Stimulated activated CD8-positive, alpha-beta memory T cell treated with anti-CD3 and anti-CD28 coated beads, Interleukin-4, amount 100 ng/mL, for 24 hours (primary cell): Measurements from ENCODE around the gene CXorf58.
A peak's percentile ranks its signal among the peaks of the same experiment; 100 is the strongest.

ENCODE experiments used
- DNase-seq: peaks from one replicate; pipeline ENCODE4 v3.0.0-alpha.2; 2020; ENCODE audit warnings: low read depth

Gene CXorf58

GRCh38 chrX:23901060-23901459, 6.7 kb upstream of the CXorf58 start:
- no peak for DNase-seq

GRCh38 chrX:23901805-23902204, 6.0 kb upstream of the CXorf58 start:
- DNase-seq, result no peak

DNA sequence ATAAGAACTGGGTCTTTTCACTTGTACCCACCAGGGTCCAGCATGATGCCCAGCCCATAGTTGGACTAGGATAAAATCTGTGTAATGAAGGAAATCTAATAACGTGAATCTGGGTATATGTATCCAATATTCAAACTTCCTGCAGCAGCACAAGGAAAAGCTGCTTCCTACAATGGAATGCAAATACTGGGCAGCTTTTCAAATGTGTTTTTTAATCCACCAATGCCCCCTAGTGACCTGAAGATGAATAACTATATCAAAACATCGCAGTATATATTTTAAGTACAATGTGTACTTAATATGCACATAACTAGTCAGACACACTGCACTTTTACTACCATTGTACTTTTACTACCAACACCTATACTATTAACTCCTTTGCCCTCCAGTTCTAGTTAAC, 5.4 kb upstream of the CXorf58 start:
- no peak for DNase-seq

DNA sequence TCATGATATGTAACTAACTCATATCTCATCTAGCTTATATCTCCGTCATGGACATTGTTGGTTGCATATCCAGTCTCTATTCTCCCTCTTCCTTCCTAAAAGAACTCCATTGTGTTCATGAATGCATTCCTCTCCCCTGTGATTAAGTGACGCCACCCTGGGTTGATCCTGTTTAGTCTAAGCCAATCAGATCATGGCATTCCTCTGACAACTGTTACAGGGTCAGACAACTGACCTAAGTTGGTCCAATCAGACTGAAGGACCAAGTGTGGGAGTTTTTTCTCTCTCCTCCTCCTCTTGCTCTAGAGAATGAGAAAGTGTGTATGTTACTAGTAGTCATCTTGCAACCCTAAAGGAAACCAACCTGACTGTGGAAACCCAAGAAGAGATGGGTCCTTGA, 3.7 kb upstream of the CXorf58 start:
- no peak for DNase-seq

- DNase-seq, result no peak
Observed at GRCh38 chrX:23907111-23907497, 702 bp upstream of the CXorf58 start.

GRCh38 chrX:23908219-23909004, 606 bp downstream of the CXorf58 start:
- DNase-seq, result no peak

- DNase-seq, result no peak
Observed at GRCh38 chrX:23911126-23911835, 3.5 kb downstream of the CXorf58 start.

GRCh38 chrX:23919148-23919547, 11.3 kb downstream of the CXorf58 start:
- no peak for DNase-seq

DNA sequence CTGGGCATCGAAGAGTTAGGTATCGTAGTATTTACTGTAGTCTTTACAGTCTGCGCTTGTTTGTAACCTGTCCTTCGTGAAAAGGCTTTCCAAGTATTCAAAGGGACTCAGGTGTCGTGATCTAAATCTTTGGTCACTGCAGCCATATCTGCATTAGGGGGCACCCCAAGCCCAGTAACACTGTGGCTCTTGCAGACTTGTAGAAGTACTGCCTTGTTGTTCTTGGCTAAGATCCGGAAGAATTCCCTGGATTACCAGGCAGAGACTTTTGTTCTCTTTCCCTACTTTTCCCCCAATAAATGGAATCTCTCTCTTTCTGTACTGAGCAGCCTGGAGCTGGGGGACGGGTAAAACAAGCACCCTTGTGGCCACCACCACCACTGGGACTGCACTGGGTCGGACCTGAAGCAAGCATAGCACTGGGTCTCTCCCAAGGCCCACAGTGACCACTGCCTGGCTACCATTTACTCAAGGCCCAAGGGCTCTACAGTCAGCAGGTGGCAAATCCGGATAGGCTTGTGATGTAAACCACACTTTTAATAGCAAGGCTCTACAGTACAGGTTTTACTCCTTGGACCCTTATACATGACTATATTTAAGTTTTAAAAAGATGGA, 12.0 kb downstream of the CXorf58 start:
- no peak for DNase-seq

DNA sequence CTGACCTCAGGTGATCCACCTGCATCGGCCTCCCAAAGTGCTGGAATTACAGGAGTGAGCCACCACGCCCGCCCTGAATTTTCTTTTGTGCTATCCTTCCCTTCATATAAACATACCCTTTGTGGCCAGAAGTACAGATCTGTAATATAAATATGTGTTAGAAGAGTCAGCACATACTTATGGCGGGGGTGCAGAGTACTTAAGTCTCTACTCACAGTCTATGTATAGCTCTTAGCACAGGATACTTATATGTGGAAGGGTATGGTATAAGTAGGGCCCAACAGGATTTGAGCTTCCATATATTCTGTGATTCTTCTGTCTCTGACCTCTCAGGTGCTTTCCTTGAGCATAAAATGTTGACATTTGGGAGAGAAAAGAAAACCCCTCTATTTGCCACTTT, 18.2 kb downstream of the CXorf58 start:
- no peak for DNase-seq

DNA sequence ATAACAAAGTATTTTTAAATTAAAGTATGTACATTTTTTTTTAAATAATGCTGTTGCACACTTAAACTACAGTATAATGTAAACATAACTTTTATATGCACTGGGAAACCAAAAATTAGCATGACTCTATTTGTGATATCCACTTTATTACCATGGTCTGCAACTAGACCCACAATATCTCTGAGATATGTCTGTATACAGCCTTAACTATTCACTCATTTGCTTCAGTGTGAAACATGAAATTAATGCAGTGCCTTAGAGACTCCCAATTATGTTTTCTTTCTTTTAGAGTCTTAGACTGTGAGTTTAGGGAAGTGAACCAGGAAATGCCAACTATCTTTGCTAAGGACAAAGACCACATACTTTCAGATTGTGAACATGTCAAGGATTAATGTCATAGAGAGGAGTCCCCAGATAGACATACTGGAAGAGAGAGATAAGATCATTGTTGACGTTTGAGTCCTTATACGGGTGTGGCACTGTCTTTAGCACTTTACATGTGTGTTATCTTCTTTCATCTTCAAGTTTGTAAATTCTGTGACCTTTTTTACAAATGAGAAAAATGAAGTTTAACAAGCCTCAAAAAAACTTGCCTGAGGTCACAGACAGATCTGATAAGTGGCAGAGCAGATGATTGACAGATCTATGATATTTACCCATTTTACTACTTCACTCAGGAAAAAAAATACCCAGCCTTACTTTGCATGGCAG, 23.2 kb downstream of the CXorf58 start:
- DNase-seq, result no peak

GRCh38 chrX:23932046-23932445, 24.2 kb downstream of the CXorf58 start:
- no peak for DNase-seq

DNA sequence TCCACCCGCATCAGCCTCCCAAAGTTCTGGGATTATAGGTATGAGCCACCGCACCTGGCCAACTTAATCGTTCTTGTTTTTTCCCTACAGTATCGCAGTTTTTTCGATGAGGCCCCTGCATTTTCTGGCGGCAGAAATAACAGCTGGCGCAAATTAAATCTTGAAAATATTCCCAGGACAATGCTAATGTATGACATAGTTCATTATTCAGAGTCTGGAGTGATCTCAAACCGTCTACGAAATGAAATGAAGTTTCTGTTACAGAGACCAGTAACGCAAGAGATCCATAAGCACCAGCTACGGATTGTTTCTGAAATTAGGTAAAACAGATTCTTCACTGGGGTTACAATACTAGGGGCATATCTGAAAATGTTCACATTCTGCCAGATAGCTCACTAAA, 27.3 kb downstream of the CXorf58 start:
- DNase-seq, result no peak

DNA sequence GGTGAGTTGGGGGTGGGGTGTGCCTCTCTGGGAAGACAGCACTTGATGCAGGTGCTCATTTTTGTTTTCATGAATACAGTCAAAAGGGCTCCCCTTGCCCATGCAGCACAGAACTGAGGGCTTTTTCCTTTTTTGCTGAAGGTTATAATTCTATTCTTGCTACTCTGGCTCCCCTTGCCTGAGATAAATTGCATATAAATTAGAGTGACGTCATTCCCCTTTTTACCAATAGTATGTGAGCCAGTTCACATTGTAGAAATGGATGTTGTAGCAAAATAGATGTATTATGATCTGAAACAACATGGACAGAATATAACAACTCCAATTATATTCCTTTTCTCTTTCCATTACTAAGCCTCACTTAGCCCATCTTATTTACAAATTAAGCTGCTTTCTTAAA, 28.4 kb downstream of the CXorf58 start:
- no peak for DNase-seq

DNA sequence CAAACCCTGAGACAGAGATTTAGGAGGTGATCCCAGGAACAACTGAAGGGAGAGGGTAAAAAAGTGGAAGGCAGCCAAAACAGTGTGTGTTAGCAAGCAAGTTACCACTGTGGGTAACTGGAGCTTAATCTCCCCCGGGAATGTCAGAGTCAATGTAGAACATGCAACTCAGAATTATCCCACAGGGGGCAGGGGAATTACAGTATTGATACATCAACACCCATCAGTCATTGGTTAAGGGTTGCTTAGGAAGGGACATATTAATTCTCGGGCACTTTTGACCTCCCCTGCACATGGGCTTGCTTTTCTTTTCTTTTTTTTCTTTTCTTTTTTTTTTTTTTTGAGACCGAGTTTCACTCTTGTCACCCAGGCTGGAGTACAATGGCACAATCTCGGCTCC, 29.3 kb downstream of the CXorf58 start:
- DNase-seq, result no peak

DNA sequence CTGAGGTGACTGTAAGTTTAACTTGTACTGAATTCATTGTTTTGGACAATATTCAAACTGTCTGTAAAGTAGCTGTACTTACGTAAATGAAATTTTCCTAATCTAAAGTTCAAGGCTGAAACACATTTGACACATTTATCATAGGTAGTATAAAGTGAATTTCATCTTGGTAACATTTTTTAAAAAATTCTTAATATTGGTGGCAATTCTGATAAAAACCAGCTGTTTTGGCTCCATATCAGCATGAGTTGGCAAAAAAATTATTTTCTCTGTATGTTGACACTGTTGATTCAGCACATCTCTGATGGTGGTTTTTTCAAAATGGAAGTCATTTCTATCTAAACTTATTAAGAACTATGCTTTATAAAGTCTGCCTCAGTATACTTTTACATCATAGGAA, 30.9 kb downstream of the CXorf58 start:
- DNase-seq, result no peak

DNA sequence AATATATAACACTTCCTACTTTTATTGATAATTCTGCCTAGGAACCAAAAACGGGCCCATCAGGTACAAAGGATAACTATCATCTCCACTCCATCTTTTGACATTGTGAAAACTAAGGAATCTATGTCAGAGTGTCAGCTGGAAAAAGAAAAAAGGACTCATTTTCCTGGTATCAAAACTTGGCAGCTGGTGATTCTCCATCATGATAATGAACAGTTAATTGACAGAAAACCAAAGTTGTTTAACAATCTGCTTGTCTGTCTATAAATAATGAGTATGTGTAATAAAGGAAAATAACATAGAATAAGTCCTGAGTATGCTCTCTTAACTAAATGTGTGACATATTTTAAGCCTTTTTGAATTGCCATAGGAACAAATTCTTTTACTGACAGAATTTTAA, 31.4 kb downstream of the CXorf58 start:
- no peak for DNase-seq

GRCh38 chrX:23944234-23944633, 36.4 kb downstream of the CXorf58 start:
- no peak for DNase-seq

- DNase-seq, result no peak
Observed at GRCh38 chrX:23945206-23945605, 37.4 kb downstream of the CXorf58 start.

- DNase-seq, result no peak
Observed at GRCh38 chrX:23952391-23952790, 44.6 kb downstream of the CXorf58 start.

DNA sequence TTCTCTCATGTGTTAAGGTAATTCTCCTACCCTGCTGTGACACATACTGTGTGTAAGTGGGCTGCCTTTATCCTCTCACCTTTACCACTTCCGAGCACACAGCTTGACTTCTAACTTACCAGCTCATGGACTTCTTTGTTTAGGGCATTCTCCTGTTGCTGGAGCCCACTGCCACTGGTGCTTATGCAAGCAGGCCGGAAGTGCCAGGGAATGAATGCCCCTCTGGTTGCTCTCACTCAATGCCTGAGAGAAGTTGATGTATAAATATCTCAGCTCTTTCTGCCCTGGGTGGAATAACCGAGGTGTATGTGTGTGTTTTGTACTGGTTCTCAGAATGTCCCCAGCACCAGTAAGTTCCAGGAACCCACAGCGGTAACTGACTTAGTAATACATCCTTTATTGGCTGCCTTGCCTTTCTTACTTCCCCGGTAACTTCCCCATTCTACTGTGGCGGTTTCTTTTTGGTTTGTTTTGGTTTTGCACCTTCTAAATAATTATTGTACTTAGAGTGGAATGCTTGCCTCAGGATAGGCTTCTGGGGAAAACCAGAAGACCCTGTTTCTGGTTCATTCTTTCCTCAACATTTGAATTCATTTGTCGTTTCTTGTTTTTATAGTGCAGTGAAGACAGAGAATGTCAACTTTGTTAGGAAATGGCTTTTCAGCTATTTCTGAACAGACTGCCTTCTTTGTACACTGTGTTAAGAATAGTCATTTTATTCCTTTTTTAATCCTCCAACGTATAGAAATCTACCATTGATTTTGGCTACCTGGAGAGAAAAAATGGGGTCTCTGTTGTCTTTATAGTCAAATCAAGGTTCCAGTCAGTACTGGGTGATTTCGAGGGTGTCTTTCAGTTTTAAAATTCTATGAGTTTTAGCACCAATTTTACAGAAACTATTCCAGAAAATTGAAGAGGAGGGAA, 45.4 kb downstream of the CXorf58 start:
- peak; percentile 3 for DNase-seq

GRCh38 chrX:23953908-23954269, 46.1 kb downstream of the CXorf58 start:
- no peak for DNase-seq
